HEK293 (cell line): ENCODE data around the gene SULT4A1.

Experiments used
- CTCF ChIA-PET: fragments of 350-600 bp; formaldehyde crosslinking; extraction: SDS; loops from one replicate; lab custom pipeline; 2021; ENCODE audit warnings: antibody characterized with exemption; lab: Yijun Ruan, JAX
- POLR2A ChIA-PET: fragments of 300-600 bp; formaldehyde crosslinking; extraction: SDS; loops from one replicate; lab custom pipeline; 2020; ENCODE audit warnings: antibody characterized with exemption, inconsistent platforms; lab: Yijun Ruan, JAX
- H3K27ac ChIP-seq: fragments of 200-500 bp; sonication (Bioruptor generic); 2 replicates; pipeline ENCODE4 v1.5.1; 2014; ENCODE audit warnings: low read depth, low read length, control low read depth, inconsistent platforms; ENCODE audit errors: extremely low read depth
- H3K36me3 ChIP-seq, 2 experiments: fragments of 200-500 bp in 1 of 2; sonication (Bioruptor generic) in 1 of 2; 1 replicate in 1 of 2; 2 replicates in 1 of 2; pipeline ENCODE4 v1.5.1; 2014 to 2017; ENCODE audit warnings: inconsistent platforms in 2 of 2, low read length in 2 of 2; ENCODE audit not compliant: control insufficient read depth in 2 of 2, insufficient read depth in 1 of 2
- H3K4me1 ChIP-seq: fragments of 200-500 bp; sonication (Bioruptor generic); 2 replicates; pipeline ENCODE4 v1.5.1; 2014; ENCODE audit warnings: mild to moderate bottlenecking, low read length, inconsistent platforms; ENCODE audit not compliant: control insufficient read depth, insufficient read depth
- H3K4me3 ChIP-seq: 2 replicates; pipeline ENCODE4 v1.5.1; 2011; ENCODE audit warnings: low read depth, mild to moderate bottlenecking, control low read depth, low read length, moderate library complexity
- H3K9me3 ChIP-seq: fragments of 200-500 bp; sonication (Bioruptor generic); 2 replicates; pipeline ENCODE4 v1.5.1; 2014; ENCODE audit warnings: low read depth, low read length, inconsistent platforms; ENCODE audit not compliant: control insufficient read depth, insufficient read depth
- KLF17 ChIP-seq: fragments of 450-650 bp; formaldehyde crosslinking; IDR thresholded peaks from 2 replicates; pipeline ENCODE4 v1.5.1; 2016; ENCODE audit warnings: missing biosample characterization, missing genetic modification characterization
- KLF8 ChIP-seq: fragments of 450-650 bp; formaldehyde crosslinking; IDR thresholded peaks from 2 replicates; pipeline ENCODE4 v1.5.1; 2016; ENCODE audit warnings: missing biosample characterization, missing genetic modification characterization
- OSR2 ChIP-seq: fragments of 450-650 bp; formaldehyde crosslinking; IDR thresholded peaks from 2 replicates; pipeline ENCODE4 v1.5.1; 2016; ENCODE audit warnings: missing biosample characterization, missing genetic modification characterization
- SP7 ChIP-seq: fragments of 450-650 bp; formaldehyde crosslinking; IDR thresholded peaks from 2 replicates; pipeline ENCODE4 v1.5.1; 2016; ENCODE audit warnings: missing biosample characterization, missing genetic modification characterization
- ZBTB21 ChIP-seq: fragments of 450-650 bp; formaldehyde crosslinking; IDR thresholded peaks from 2 replicates; pipeline ENCODE4 v1.5.1; 2017; ENCODE audit warnings: missing biosample characterization, missing genetic modification characterization
- ZBTB8A ChIP-seq: fragments of 450-650 bp; formaldehyde crosslinking; IDR thresholded peaks from 2 replicates; pipeline ENCODE4 v1.5.1; 2016; ENCODE audit warnings: missing biosample characterization, missing genetic modification characterization
- ZEB2 ChIP-seq: fragments of 450-650 bp; formaldehyde crosslinking; IDR thresholded peaks from 2 replicates; pipeline ENCODE4 v1.5.1; 2016; ENCODE audit warnings: missing biosample characterization, missing genetic modification characterization
- ZNF146 ChIP-seq: fragments of 450-650 bp; formaldehyde crosslinking; IDR thresholded peaks from 2 replicates; pipeline ENCODE4 v1.5.1; 2016; ENCODE audit warnings: missing biosample characterization, missing genetic modification characterization
- ZNF335 ChIP-seq: fragments of 450-650 bp; formaldehyde crosslinking; conservative IDR thresholded peaks from 2 replicates; pipeline ENCODE4 v1.5.1; 2016; ENCODE audit warnings: missing biosample characterization, missing genetic modification characterization
- ZNF394 ChIP-seq: fragments of 450-650 bp; formaldehyde crosslinking; IDR thresholded peaks from 2 replicates; pipeline ENCODE4 v1.5.1; 2016; ENCODE audit warnings: missing biosample characterization, missing genetic modification characterization, mild to moderate bottlenecking, moderate library complexity, borderline replicate concordance
- ZNF426 ChIP-seq: fragments of 450-650 bp; formaldehyde crosslinking; IDR thresholded peaks from 2 replicates; pipeline ENCODE4 v1.5.1; 2017; ENCODE audit warnings: missing biosample characterization, missing genetic modification characterization, mild to moderate bottlenecking, inconsistent platforms, moderate library complexity
- ZNF629 ChIP-seq: fragments of 450-650 bp; formaldehyde crosslinking; IDR thresholded peaks from 2 replicates; pipeline ENCODE4 v1.5.1; 2017; ENCODE audit warnings: missing biosample characterization, missing genetic modification characterization
- ZNF768 ChIP-seq: fragments of 450-650 bp; formaldehyde crosslinking; IDR thresholded peaks from 2 replicates; pipeline ENCODE4 v1.5.1; 2018; ENCODE audit warnings: missing biosample characterization, mild to moderate bottlenecking, missing genetic modification characterization
- ZNF791 ChIP-seq: fragments of 450-650 bp; formaldehyde crosslinking; IDR thresholded peaks from 2 replicates; pipeline ENCODE4 v1.5.1; 2016; ENCODE audit warnings: missing biosample characterization, missing genetic modification characterization
- TF ChIP-seq, protein P1 (sequence below): fragments of 450-650 bp; formaldehyde crosslinking; IDR thresholded peaks from 2 replicates; pipeline ENCODE4 v1.5.1; 2016; ENCODE audit warnings: missing biosample characterization, missing genetic modification characterization
- TF ChIP-seq, protein P2 (sequence below): fragments of 450-650 bp; formaldehyde crosslinking; IDR thresholded peaks from 2 replicates; pipeline ENCODE4 v1.5.1; 2017; ENCODE audit warnings: missing biosample characterization, missing genetic modification characterization
- TF ChIP-seq, protein P3 (sequence below): fragments of 450-650 bp; formaldehyde crosslinking; IDR thresholded peaks from 2 replicates; pipeline ENCODE4 v1.5.1; 2017; ENCODE audit warnings: missing biosample characterization, missing genetic modification characterization
- TF ChIP-seq, protein P4 (sequence below): fragments of 450-650 bp; formaldehyde crosslinking; IDR thresholded peaks from 2 replicates; pipeline ENCODE4 v1.5.1; 2016; ENCODE audit warnings: missing biosample characterization, missing genetic modification characterization

The SULT4A1 gene

GRCh38 chr22:43862882-43863202 lies 529 bp upstream of the SULT4A1 start:
- TF ChIP-seq ZNF335 = peak; percentile 65
- TF ChIP-seq ZNF146 (tag by site-specific recombination) = no peak
- TF ChIP-seq, protein P1, sequence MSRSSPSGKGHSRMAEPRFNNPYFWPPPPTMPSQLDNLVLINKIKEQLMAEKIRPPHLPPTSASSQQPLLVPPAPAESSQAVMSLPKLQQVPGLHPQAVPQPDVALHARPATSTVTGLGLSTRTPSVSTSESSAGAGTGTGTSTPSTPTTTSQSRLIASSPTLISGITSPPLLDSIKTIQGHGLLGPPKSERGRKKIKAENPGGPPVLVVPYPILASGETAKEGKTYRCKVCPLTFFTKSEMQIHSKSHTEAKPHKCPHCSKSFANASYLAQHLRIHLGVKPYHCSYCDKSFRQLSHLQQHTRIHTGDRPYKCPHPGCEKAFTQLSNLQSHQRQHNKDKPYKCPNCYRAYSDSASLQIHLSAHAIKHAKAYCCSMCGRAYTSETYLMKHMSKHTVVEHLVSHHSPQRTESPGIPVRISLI (tag by site-specific recombination) = no peak
- 0 out of 2 replicates have a peak, but pooled peaks have one; percentile 16 for TF ChIP-seq ZEB2
- Histone ChIP-seq H3K4me1 (no peaks in the 10 kb centered on the region), H3K36me3 (peaks cover 0 to 9% of the 10 kb centered on the region in 2 experiments; a peak in 1 of 3 replicates), H3K27ac (no peak overlapping the region), H3K9me3 (no peaks in the 10 kb centered on the region), H3K4me3 (peak overlapping the region; percentile 52)
- CTCF ChIA-PET = interaction anchor here (0.5 to 2.7 kb wide), 3 partner anchors 20 to 438 kb away, joined by 3 to 9 read pairs (median 3); no protein-coding TSS in a partner anchor
- POLR2A ChIA-PET = interaction anchor here (0.7 kb wide), 1 partner anchor 861 kb away, joined by 3 read pairs; no protein-coding TSS in a partner anchor

DNA sequence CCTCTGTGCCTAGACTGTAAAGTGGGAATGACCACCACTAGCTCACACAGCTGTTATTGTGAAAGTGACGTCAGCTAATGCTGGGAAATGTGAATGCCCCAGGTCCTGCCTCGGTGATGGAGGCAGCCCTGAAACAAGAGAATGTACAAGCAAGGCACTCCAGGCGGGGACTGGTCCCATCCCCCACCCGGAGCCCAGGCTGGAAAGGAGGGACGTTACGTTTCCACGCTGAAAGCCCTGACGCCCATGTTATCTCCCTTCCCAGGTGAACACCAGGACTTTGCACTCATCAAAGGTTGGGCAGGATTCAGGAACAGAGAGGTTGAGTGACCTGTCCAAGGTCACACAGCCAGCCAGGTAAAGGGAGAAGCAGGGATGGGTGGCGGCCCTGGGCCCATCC lies 784 bp downstream of the SULT4A1 start:
- ChIA-PET CTCF (interaction anchor here (2.5 kb wide), 1 partner anchor 22 kb away, joined by 13 read pairs; no protein-coding TSS in a partner anchor), POLR2A (interaction anchor here (1.0 kb wide), 1 partner anchor 9 kb away, joined by 3 read pairs; no protein-coding TSS in a partner anchor)
- Histone ChIP-seq H3K36me3 (peaks cover 0 to 9% of the 10 kb centered on the region in 2 experiments; a peak in 1 of 3 replicates), H3K4me3 (peak overlapping the region; percentile 52), H3K27ac (no peak overlapping the region), H3K9me3 (no peaks in the 10 kb centered on the region; the same call in 1 of the 2 replicates), H3K4me1 (no peaks in the 10 kb centered on the region)
- TF ChIP-seq, protein P2, sequence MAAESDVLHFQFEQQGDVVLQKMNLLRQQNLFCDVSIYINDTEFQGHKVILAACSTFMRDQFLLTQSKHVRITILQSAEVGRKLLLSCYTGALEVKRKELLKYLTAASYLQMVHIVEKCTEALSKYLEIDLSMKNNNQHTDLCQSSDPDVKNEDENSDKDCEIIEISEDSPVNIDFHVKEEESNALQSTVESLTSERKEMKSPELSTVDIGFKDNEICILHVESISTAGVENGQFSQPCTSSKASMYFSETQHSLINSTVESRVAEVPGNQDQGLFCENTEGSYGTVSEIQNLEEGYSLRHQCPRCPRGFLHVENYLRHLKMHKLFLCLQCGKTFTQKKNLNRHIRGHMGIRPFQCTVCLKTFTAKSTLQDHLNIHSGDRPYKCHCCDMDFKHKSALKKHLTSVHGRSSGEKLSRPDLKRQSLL (tag by site-specific recombination) = no peak
- TF ChIP-seq ZBTB8A (tag by site-specific recombination) = 0 out of 2 replicates have a peak, but pooled peaks have one; percentile 0
- peak; percentile 16; the same call in 1 of the 2 replicates for TF ChIP-seq KLF8
- TF ChIP-seq, protein P3, sequence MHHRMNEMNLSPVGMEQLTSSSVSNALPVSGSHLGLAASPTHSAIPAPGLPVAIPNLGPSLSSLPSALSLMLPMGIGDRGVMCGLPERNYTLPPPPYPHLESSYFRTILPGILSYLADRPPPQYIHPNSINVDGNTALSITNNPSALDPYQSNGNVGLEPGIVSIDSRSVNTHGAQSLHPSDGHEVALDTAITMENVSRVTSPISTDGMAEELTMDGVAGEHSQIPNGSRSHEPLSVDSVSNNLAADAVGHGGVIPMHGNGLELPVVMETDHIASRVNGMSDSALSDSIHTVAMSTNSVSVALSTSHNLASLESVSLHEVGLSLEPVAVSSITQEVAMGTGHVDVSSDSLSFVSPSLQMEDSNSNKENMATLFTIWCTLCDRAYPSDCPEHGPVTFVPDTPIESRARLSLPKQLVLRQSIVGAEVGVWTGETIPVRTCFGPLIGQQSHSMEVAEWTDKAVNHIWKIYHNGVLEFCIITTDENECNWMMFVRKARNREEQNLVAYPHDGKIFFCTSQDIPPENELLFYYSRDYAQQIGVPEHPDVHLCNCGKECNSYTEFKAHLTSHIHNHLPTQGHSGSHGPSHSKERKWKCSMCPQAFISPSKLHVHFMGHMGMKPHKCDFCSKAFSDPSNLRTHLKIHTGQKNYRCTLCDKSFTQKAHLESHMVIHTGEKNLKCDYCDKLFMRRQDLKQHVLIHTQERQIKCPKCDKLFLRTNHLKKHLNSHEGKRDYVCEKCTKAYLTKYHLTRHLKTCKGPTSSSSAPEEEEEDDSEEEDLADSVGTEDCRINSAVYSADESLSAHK (tag by site-specific recombination) = no peak
- no peak for TF ChIP-seq ZBTB21
- 0 out of 2 replicates have a peak, but pooled peaks have one; percentile 21 for TF ChIP-seq ZNF335
- TF ChIP-seq OSR2 (tag by site-specific recombination) = no peak
- TF ChIP-seq ZNF768 (tag by site-specific recombination) = peak; percentile 98
- TF ChIP-seq ZNF394 (tag by site-specific recombination) = no peak
- no peak for TF ChIP-seq ZNF791 (tag by site-specific recombination)
- TF ChIP-seq ZNF629 (tag by site-specific recombination) = peak; percentile 66
- no peak for TF ChIP-seq ZNF426 (tag by site-specific recombination)
- TF ChIP-seq KLF17 (tag by site-specific recombination) = peak; percentile 41; the same call in 1 of the 2 replicates
- TF ChIP-seq, protein P4, sequence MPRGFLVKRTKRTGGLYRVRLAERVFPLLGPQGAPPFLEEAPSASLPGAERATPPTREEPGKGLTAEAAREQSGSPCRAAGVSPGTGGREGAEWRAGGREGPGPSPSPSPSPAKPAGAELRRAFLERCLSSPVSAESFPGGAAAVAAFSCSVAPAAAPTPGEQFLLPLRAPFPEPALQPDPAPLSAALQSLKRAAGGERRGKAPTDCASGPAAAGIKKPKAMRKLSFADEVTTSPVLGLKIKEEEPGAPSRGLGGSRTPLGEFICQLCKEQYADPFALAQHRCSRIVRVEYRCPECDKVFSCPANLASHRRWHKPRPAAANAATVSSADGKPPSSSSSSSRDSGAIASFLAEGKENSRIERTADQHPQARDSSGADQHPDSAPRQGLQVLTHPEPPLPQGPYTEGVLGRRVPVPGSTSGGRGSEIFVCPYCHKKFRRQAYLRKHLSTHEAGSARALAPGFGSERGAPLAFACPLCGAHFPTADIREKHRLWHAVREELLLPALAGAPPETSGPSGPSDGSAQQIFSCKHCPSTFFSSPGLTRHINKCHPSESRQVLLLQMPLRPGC (tag by site-specific recombination) = 0 out of 2 replicates have a peak, but pooled peaks have one; percentile 9
- 0 out of 2 replicates have a peak, but pooled peaks have one; percentile 18 for TF ChIP-seq SP7
